CD4-positive, alpha-beta T cell treated with Interleukin-17A for 1 hour (primary cell): ENCODE measurements around the gene PRCP.
A peak's percentile ranks its signal among the peaks of the same experiment; 100 is the strongest.
"Not testable (repeated sequence)": the region's sequence is repeated elsewhere in the genome, so short reads cannot be mapped to it uniquely, and the experiment has no call there.

ENCODE experiments used
- DNase-seq: peaks from one replicate; pipeline ENCODE4 v3.0.0-alpha.2; 2020

PRCP gene

GRCh38 chr11:82867495-82868082 is 32.6 kb downstream of the PRCP start:
- peak; percentile 83 for DNase-seq

- no peak for DNase-seq
Observed at GRCh38 chr11:82865841-82866240, 34.4 kb downstream of the PRCP start.

GRCh38 chr11:82864268-82864667 is 36.0 kb downstream of the PRCP start:
- peak; percentile 20 for DNase-seq

GRCh38 chr11:82863209-82863608 is 37.0 kb downstream of the PRCP start:
- no peak for DNase-seq

- no peak for DNase-seq
Observed at GRCh38 chr11:82862379-82862778, 37.9 kb downstream of the PRCP start.

- DNase-seq, result no peak
Observed at GRCh38 chr11:82859750-82860149, 40.5 kb downstream of the PRCP start.

GRCh38 chr11:82858556-82859091 is 41.6 kb downstream of the PRCP start:
- no peak for DNase-seq

GRCh38 chr11:82858133-82858532 is 42.1 kb downstream of the PRCP start:
- no peak for DNase-seq

- no peak for DNase-seq
Observed at GRCh38 chr11:82857145-82857544, 43.1 kb downstream of the PRCP start.

GRCh38 chr11:82855616-82856015 is 44.6 kb downstream of the PRCP start:
- no peak for DNase-seq

- DNase-seq, result not testable (repeated sequence)
Observed at GRCh38 chr11:82854916-82855315, 45.3 kb downstream of the PRCP start.

GRCh38 chr11:82854242-82854641 is 46.0 kb downstream of the PRCP start:
- DNase-seq, result no peak

- no peak for DNase-seq
Observed at GRCh38 chr11:82848829-82849228, 51.4 kb downstream of the PRCP start.

GRCh38 chr11:82845356-82846353 is 54.6 kb downstream of the PRCP start:
- DNase-seq, result no peak

GRCh38 chr11:82843057-82843795 is 57.0 kb downstream of the PRCP start:
- DNase-seq, result no peak

GRCh38 chr11:82842019-82842418 is 58.2 kb downstream of the PRCP start:
- DNase-seq, result no peak

- no peak for DNase-seq
Observed at GRCh38 chr11:82837650-82838049, 62.6 kb downstream of the PRCP start.

- no peak for DNase-seq
Observed at GRCh38 chr11:82832983-82833382, 67.2 kb downstream of the PRCP start.

- DNase-seq, result no peak
Observed at GRCh38 chr11:82831364-82831763, 68.9 kb downstream of the PRCP start.

GRCh38 chr11:82830746-82831145 is 69.5 kb downstream of the PRCP start:
- no peak for DNase-seq

GRCh38 chr11:82829101-82829500 is 71.1 kb downstream of the PRCP start:
- DNase-seq, result no peak

- no peak for DNase-seq
Observed at GRCh38 chr11:82828472-82828871, 71.8 kb downstream of the PRCP start.

GRCh38 chr11:82826526-82826925 is 73.7 kb downstream of the PRCP start:
- DNase-seq, result no peak
